Mammary epithelial cell (primary cell): Measurements from ENCODE around the gene SLC25A34.

Experiments
- EZH2 ChIP-seq: IDR thresholded peaks from 2 replicates; pipeline ENCODE4 v1.6.1; 2012; ENCODE audit warnings: low read length, inconsistent platforms, borderline replicate concordance
- TF ChIP-seq, protein P1 (sequence below), 2 donors: IDR thresholded peaks in 1 of 2; conservative IDR thresholded peaks in 1 of 2; 2 replicates each; pipeline ENCODE4 v1.5.1; 2011 to 2012; ENCODE audit warnings: inconsistent platforms in 2 of 2, low read length in 2 of 2, mild to moderate bottlenecking in 2 of 2, control low read depth in 1 of 2, low read depth in 1 of 2; ENCODE audit not compliant: insufficient read depth in 1 of 2; ENCODE audit errors: extremely low read depth in 1 of 2

DNA sequence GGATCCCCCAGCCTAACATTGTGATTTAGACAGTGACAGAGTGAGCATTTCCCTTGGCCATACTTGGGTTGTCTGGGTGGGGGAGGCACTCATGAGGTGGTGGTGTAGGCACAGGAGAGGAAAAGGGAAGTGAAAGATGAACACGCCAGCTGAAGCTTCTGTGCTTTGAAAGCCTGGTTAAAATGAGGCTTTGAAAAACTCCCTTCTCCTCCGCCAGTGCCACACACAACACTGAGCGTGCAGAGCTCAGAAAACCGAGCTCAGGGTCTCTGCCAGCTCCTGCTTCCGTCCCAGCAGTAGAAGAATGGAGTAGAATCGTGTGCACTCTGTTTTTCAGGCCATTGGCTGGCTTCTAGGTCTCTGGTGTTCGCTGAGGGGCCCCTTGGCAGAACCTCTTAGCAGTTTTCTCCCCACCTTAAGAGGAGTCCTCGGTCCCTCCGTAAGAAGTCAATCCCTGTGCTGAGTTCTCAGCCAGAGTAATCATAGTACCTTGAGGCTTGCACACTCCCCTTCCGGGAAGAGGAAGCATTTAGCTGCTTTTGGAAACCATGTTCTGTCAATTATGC lies 39.0 kb upstream of the SLC25A34 start:
- TF ChIP-seq, protein P1, sequence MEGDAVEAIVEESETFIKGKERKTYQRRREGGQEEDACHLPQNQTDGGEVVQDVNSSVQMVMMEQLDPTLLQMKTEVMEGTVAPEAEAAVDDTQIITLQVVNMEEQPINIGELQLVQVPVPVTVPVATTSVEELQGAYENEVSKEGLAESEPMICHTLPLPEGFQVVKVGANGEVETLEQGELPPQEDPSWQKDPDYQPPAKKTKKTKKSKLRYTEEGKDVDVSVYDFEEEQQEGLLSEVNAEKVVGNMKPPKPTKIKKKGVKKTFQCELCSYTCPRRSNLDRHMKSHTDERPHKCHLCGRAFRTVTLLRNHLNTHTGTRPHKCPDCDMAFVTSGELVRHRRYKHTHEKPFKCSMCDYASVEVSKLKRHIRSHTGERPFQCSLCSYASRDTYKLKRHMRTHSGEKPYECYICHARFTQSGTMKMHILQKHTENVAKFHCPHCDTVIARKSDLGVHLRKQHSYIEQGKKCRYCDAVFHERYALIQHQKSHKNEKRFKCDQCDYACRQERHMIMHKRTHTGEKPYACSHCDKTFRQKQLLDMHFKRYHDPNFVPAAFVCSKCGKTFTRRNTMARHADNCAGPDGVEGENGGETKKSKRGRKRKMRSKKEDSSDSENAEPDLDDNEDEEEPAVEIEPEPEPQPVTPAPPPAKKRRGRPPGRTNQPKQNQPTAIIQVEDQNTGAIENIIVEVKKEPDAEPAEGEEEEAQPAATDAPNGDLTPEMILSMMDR (conservative IDR thresholded peaks at IDR 0.05 in 1 of 2, IDR thresholded peaks at IDR 0.05 in 1 of 2; ENCODE audit: extremely low read depth in 1 of 2, insufficient read depth in 1 of 2, low read depth in 1 of 2, low read length in 2 of 2) = no peak
- no peak for TF ChIP-seq EZH2
